NCI-H146 (cell line): ENCODE results near the gene TRMT2A.

Source experiments
- DNase-seq: peaks from one replicate; lab custom pipeline; 2025; lab: John Stamatoyannopoulos, UW

Gene TRMT2A

DNA sequence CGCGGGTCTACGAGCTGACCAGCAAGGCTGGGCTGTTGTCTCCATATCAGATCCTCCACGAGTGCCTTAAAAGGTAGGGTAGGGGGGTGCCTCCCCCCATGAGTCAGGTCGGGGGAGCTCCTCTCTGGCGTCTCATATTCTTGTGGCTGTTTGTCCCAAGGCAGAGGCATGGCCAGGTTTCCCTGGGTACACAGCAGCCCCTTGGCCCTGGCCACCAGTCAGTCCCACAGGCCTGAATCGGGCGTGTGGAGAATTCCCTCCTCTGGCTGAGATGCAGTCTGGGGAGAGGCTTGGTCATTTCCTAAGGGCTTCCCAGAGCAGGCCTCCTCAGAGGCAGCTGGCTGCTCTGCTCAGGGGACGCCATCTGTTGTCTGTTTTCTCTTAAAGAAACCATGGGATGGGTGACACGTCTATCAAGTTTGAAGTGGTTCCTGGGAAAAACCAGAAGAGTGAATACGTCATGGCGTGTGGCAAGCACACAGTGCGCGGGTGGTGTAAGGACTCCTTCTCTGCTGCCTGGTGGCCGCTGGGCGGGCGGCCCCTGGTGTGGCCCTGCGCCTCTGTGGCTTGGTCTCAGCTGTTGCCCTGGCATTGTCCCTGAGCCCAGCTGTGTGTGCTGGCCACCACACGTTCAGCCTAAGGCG is 10.7 kb downstream of the TRMT2A start:
- no peak for DNase-seq

DNA sequence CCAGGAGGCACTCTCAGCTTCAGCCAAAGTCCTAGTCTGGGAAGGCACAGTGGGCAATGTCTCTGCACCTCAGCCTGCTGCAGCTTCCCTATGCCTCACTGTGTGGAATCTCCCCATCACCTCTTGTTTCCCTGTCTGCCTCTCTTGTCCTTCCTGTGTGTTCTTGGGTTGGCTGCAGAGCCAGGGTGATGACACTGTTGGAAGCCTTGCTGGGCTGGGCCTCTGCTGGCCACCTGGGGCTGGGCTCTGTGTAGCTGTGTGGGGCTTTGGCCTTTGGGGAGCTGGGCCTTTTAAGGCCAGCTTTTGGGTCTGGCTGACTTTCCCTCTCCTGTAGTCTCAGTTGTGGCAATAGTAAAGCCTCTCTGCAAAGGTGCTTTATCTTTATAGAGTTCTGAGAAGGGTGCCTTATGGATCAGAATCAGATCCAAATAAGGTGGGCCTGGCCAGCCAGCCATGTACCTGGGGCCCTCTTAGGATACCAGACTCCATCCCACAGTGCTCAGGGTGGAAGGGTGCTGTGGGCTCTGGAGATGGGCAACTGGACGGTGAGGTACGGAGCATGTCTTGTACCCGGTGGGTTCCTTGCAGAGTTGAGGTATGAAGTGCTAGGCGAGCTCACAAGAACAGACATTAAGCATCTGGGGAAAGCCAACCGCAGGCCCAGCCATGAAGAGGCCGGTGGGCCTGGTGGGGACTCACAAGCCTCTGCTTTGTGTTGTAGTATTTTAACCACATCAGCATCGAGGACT is 11.4 kb downstream of the TRMT2A start:
- DNase-seq = no peak

DNA sequence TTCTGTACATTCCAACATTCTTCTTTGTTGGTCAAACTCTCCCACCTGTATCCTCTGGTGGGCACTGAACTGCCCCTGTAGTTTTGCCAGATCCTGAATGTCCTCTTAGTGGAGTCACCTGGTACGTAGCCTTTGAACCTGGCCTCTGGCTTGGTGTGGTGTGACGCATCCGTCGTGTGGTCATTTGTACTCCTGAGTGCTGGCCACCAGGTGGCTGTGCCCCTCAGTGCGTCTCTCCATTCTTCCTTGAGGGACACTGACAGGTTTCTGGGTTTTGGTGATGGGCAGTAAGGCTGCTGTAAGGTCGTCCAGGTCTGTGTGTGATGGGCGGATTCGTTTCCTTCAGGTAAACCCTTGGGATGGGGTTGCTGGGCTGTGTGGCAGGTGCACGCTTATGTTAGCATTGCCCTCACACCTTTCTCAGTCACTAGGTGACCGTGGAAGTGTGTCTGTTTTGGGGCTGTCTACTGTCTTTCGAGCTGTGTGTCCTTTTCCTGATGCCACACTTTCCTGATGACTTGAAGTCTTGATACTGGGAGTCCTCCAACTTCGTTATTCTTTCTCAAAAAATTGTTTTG is 14.7 kb downstream of the TRMT2A start:
- no peak for DNase-seq

DNA sequence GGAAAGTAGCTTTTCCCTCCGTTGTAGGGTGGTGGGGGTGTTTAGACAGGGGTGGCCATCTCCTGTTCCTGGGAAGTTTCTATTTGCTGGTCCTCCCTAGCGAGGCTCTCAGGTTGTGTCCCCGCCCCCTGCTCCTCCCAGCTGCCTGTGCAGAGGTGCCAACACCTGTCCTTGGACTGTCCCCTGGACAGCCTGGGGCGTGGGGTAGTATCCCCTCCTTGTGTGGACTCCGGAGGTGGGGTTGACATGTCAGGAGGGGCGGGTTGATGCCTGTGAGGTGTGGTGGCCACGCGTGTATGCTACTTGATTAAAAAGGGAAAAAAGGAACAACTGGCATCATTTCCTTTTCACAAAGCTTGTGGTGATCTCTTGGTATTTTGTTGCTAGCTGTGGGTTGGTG is 15.4 kb downstream of the TRMT2A start:
- no peak for DNase-seq

DNA sequence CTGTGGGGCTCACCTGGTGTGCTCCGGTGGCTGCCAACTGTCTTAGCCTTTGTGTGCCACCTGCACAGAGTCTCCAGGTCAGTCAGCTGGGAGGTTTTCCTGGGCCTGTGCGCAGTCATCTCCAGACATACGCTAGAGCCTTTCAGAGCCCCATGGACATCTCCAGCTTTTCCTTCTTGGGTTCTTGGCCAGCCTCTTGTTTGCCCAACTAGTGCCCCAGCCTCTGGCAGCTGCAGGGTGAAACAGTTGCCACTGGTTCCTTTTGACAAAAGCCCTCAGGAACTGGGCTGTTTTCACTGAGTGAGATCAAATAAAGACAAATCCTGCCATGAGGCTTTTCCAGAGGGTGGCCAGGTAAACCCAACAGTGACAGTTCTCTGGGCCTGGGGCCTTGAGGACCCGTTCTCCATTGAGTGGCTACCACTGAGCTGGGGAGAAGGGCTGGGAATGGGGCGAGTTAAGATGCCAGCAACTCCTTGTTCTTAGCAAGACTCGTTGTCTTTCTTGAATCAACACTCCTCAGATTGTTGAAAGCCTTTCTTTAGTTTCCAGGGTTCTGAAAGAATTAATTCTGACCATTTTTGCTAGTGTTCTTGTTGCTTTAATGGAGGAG is 17.8 kb downstream of the TRMT2A start:
- DNase-seq = no peak

DNA sequence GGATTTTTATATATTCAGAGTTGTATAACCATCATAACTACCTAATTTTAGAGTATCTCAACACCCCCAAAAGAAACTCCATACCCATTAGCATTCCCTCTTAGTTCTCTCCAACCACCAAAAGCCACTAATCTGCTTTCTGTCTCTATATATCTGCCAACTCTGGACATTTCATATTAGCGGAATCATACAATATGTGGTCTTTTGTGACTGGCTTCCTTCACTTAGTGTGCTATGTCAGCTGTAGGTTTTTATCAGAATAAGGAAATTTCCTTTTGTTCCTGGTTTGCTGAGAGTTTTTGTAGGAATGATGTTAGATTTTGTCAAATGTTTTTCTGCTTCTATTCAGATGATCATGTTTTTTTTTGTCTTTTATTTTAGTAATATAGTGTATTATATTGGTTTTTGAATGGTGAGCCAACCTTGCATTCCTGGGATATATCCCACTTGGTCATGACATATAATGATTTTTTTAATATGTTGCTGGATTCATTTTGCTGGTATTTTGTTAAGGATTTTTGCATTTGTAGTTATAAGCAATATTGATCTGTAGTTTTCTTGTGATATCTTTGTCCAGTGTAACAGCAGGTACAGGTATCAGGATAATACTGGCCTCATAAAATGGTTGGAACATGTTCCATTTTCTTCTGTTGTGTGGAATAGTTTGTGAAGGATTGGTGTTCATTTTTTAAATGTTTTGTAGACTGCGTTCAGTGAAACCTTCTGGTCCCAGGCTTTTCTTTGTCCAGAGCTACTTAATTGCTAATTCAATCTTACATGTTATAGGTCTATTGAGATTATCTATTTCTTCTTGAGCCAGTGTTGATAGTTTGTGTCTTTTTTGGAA is 20.2 kb downstream of the TRMT2A start:
- DNase-seq = no peak

DNA sequence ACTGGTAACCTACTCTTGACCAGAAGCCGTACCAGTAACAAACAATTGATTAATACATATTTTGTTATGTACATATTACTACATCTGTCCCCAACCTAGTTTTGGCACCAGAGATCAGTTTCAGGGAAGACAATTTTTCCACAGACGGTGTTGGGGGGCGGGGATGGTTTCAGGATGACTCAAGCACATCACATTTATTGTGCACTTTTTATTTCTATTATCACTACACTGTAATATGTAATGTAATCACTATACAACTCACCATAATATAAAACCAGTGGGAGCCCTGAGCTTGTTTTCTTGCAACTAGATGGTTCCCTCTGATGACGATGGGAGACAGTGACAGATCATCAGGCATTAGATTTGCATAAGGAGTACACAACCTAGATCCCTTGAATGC is 21.5 kb downstream of the TRMT2A start:
- DNase-seq = no peak

DNA sequence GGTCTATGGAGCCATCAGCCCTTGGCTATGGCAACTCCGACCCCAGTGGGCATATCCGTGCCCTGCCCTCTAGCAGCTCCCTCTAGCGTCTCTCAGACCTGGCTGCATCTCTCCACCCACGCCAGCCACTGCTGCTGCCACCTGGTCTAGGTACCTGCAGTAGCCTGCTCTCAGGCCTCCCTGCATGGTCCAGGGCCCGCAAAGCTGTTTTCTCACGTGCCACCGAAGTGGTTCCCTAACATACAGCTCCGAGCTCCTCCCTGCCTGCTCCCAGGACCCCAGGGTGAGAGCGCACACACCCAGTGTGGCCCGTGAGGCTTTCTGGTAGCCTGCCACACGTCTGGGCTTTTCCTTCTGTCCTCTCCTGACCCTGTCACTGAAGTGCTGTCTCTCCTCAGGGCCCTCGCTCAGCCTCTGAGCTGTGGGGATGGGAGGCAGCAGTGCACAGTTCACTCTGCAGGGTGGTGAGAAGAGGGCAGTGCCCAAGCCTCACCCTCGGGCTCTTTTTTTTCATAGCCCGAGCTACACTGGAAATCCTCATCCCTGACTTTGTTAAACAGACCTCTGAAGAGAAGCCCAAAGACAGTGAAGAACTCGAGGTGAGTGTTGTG is 22.7 kb downstream of the TRMT2A start:
- DNase-seq = no peak

DNA sequence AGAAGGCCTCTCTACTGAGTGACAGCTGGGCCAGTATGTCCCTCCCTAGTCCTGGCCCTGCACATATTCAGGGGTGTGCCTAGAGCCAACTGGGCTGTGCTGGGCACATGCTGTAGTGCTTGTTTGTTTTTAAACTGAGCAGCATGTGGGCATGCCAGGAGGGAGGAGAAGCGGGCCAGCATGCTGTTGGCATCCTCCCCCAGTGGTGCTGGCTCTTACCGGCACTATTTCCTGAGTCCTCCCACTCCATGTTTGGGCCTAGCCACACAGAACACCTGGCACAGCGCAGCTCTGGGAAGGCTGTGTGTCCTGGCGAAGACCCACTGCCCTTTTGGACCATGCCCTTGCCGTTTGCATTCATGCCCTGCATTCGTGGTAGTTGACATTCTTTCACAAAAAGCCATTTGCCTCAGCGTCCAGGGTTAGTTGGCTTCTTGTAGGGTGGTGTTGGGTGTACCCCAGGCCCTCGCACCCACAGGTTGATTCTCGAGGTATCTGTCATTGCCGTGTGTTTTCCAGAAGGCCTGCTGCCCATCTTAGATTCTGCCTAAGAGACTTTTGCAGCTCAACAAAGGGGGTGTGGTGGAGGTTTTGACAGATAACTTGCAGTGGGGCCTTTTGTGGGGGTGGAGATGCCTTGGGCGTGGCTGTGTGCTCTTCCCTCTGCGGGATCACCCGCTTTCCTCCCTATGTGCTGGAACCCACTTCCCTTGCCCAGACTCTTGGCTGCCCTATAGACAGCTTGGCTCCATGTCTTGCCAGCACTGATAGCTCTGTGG is 23.4 kb downstream of the TRMT2A start:
- DNase-seq = no peak

DNA sequence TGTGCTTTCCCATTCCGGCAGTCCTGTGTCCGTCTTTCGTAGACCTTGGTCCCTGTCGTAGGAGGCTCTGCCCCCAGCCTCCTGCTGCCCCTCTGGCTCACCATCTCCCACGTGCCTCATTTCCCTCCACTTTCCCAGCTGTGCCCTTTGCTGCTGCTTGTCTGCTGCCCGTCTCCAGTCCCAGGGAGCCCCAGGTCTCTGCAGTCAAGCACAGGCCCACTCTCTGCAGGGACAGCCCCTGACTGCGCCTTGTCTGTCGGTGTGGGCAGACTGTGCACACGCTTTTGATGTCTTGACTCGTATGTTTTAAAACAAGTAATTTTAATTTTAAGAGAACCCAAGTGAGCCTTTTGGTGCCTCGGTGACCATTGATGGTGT is 24.6 kb downstream of the TRMT2A start:
- no peak for DNase-seq

DNA sequence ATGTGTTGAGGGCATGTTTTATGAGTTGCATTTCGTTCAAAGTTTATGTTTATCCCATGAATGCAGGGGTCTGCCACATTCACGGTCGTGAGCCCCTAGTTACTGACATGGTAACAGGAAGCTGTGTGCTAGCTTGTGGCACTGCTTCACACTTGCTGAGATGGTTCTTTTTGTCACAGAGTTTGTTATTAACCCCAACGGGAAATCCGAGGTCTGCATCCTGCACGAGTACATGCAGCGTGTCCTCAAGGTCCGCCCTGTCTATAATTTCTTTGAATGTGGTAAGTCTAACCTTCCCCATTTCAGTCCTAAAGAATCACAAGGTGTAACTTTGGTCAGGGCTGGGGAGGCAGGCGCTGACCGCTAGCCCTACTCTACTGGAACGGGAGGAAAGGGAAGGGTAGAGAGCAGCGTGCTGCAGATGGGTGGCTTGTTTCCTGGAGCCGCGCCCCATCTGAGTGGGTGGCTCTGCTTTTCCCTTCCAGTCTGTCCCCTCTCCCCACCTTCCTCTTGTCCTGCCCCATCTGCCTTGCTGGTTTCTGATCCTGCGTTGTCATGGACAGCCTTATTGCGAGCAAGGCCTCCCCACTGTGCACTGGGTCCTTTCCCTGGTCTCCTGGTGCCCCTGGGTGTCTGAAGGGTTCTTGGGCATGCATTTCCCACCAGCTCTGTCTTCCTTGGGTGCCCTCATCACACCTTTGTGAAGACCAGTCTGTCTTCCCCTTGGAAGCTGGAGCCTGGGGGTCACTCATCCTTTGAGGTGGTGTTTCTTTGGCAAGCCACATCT is 25.1 kb downstream of the TRMT2A start:
- DNase-seq = no peak

DNA sequence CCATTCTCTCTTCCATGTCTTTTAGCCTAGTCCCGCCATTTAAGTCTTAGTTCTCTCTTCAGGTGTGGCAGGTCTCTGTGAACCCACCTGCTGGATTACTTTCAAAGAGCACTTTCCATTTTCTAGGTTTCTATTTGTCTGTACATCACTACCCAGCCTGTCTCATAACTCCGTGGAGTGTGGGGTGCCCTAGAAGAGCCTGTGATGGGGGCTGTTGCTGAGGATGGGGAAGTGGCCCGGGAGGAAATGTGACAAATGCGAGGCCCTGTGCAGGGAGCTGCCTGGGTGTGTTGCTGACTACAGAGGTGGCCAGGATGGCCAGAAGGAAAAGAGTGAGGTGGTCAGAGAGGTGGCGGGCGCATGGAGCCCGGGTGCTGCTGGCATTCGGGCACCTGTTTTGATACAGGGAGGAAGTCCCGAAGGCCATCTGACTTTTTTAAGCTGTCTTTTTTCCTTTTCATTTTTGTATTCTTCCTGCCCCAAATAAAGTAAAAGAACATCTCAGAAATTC is 26.2 kb downstream of the TRMT2A start:
- DNase-seq = no peak

DNA sequence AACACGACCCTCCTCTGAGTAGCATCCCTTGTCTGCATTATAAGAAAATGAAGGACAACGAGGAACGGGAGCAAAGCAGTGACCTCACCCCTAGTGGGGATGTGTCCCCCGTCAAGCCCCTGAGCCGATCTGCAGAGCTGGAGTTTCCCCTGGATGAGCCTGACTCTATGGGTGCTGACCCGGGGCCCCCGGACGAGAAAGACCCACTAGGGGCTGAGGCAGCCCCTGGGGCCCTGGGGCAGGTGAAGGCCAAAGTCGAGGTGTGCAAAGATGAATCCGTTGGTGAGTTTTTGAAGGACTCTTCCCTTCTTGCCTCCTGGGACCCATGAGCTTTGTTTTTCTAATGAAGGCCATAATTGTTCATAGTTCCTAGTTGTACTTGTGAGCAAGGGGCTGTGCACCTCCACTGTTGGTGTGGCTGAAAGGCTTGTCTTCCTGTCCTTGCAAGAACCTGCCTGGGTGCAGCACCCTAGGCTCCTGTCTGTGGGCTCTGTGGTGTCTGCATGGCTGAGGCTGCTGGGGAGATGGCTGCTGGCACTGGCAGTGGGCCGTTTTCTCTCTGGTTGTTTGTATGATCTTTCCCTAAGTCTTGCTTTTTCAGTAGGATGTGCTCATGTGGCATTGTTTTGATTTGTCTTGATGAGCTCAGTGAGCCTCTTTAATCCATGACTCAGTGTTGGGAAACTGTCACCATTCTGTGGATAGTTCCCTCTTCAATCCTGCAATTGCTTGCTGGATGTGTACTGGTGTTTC is 26.9 kb downstream of the TRMT2A start:
- DNase-seq = no peak

DNA sequence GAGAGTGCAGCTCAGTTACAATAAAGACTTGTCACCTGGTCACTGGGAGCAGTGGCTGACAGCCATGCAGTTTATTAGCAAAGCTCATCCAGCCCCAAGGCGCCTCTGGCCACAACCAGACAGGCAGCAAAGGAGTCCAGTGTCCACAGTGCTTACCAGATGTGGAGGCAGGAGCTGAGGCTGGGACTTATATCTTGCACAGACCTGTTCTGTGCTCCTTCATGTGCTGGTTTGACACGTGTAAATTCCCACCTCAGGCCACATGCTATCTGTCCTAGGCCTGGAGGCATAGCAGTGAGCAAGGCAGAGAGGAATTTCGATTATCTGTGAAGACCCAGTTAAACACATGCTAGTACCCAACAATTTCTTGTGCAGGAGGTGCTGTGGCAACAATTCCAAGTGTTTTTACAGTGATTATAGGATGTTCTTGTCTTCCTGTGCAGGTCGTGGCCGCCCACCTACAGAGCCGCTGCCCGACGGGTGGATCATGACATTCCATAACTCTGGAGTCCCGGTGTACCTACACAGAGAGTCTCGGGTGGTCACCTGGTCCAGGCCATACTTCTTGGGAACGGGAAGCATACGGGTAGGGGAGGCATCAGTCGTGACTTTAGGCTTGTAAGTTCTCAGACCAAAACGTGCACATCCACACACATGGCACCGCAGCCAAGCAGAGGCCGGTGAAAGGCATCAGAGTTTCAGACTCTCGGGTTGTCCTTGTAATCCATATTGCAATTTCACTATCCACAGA is 27.6 kb downstream of the TRMT2A start:
- no peak for DNase-seq

DNA sequence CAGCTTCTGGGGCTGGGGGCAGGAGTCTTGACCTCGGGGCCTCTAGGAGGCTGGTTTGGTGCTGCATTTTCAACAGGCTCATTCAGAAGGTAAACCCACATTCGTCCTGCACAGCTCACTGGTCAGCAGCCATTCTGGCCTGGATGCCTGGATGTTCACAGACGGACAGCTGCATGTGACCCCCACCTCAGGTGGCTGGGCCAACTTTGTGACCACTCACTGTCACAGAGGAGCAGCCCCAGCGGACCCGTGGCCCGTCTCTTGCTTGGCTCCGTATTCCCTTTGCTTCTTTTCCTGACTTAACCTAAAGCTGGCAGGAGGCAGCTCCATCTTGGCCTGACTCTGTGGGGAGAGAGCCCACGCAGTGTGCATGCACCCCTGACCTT is 28.8 kb downstream of the TRMT2A start:
- no peak for DNase-seq

DNA sequence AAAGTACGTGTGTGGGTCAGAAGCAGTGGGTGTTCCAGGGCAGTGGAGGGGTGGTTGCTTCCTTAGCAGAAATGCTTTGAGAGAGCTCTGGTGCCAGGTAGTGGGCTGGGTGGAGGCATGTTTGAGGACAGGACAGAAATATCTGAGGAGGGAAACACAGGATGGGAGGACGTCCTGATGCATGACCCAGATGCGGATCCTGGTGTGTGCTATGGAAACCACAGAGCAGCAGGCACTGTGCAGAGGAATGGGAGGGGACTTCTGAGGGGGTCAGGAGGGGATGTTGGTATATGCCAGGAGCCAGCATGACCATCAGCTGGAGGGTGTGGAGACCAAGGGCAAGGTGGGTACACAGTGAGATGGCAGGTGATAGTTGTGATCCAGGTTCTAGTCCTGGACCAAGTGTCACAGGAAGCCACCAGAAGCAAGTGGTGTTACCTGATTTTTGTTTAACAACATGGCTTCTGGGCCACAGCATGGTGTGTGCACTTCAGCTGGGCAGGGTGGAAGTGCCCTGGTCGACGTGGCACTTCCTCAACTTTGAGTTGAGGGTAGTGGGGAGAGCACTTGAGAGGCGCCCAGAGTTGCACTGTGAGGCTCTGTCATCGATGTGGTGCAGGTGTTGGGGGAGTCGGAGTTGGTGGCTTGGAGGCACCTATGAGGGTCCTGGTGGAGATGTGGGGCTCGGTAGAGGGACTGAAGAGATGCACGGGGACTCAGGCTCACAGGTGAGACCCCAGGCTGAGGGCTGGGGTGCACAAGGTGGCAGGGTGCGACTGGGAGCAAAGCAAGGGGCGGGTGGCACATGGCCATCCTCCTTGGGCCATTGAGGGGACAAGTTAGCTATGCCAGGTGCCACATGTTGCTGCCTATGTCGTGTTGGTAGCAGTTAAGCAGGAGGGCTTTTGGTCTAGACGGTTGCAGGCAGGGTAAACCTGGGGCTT is 29.4 kb downstream of the TRMT2A start:
- no peak for DNase-seq

DNA sequence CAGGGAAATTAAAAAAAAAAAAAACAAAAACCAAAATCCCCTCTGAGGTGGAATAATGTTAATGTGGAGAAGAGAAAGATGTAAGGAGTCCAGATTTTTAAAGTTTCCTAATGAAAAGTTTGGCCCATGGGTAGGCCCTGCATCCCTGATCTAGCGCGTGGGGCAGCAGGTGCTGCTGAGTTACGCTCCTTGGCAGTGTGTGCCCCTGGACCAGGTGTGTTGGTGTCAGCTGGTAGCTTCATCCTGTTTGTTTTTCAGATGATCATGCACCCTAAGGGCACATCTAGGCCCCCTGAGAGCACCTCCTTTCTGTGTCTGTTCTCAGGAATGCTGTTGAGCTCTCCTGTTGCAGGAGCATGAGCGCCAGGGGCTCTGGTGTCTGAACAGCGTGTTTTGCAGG is 30.3 kb downstream of the TRMT2A start:
- no peak for DNase-seq
